Umbilical cord (tissue), 2 donors: Measurements from ENCODE around the gene ANKH. TPM values are rescaled to one million over a fixed set of nuclear protein-coding genes. Genes with fewer than 3 reads are reported as not detected.
A peak's percentile ranks its signal among the peaks of the same experiment; 100 is the strongest.

ENCODE experiments used
- DNase-seq: peaks from one replicate; pipeline ENCODE4 v3.0.0-alpha.2; 2015; ENCODE audit warnings: low spot score
- total RNA-seq: library from RNA; depleted of rRNA; stranded (reverse); fragments of >200 nt; gene quantifications from one replicate; pipeline ENCODE4 v1.2.3, GENCODE V29; 2014; ENCODE audit warnings: low replicate concordance; ENCODE audit not compliant: insufficient read depth

Gene ANKH
- total RNA-seq, 1 donor from 2014 or later: 27.0 TPM

DNA sequence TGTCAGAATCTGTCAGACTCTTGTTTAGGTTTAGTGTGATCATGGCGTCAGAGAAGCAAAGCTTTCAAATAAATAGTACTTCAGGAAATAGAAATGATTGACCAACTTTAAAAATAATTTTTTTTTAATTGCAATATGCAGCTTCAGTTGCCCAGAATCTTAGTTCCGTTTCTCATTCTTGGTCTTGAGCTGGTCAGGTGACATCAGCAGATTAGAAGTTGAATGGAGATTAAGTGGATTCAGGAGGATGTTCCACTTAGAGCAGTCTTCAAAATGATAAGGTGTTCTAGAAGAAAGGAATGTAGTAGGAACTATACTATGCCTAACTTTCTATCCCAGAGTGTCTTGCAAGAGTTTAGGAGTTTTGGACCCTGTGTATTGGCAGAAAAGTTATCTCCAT is 176.4 kb downstream of the ANKH start:
- DNase-seq: no peak

GRCh38 chr5:14693070-14693469 is 178.5 kb downstream of the ANKH start:
- no peak for DNase-seq

DNA sequence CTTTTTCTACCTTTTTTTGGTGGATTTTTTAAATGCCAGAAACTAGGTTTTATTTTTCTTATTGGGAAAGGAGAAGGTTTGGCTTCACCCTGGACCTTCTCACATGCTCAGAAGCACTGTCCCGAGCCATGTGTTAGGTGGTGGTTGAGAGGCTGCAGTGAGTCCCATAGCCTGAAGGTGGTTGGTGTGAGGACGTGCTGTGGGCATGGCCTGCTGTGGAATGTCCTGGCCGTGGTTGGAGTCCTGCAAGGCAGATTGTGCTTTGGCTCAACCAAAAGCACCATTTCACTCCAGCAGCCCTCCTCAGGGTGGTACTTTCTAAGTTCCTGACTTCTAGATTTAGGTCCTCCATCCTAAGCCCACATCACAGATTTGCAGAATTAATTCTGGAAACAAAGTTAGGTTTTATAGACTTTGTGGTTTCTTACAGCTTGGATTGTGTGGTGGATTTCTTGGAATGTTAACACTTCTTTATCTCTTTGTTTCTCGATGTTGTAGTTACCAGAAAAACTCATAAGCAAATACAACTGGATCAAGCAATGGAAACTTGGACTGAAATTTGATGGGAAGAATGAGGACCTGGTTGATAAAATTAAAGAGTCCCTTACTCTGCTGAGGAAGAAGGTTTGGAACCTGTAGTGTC is 184.4 kb downstream of the ANKH start:
- DNase-seq: no peak

GRCh38 chr5:14686517-14686916 is 185.1 kb downstream of the ANKH start:
- no peak for DNase-seq

- DNase-seq: peak; percentile 64
Observed at GRCh38 chr5:14685757-14686156, 185.8 kb downstream of the ANKH start.

GRCh38 chr5:14684757-14685156 is 186.8 kb downstream of the ANKH start:
- DNase-seq: no peak

GRCh38 chr5:14683906-14684455 is 187.6 kb downstream of the ANKH start:
- DNase-seq: no peak

GRCh38 chr5:14681236-14681752 is 190.3 kb downstream of the ANKH start:
- no peak for DNase-seq

DNA sequence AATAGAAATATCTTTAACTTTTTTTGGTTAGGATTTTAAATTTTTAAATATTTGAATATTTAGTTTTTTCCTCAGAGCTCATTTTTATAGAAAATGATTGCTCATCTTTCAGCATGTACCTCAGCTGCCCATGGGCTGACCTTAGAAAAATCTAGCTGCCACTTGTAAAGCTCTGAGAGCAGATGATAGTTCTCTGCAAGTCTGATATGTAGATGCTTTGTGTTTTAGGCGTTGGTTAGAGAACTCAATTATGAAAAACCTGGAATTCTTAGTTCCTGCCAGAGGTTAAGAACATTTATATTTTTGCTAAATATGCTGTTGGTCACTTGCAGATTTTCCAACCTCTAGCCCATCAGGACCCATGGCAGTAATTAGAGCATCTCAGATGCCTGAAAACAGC is 192.0 kb downstream of the ANKH start:
- no peak for DNase-seq

- no peak for DNase-seq
Observed at GRCh38 chr5:14678773-14679334, 192.7 kb downstream of the ANKH start.

- no peak for DNase-seq
Observed at GRCh38 chr5:14676320-14676719, 195.3 kb downstream of the ANKH start.

- DNase-seq: peak; percentile 23
Observed at GRCh38 chr5:14675865-14676300, 195.7 kb downstream of the ANKH start.

DNA sequence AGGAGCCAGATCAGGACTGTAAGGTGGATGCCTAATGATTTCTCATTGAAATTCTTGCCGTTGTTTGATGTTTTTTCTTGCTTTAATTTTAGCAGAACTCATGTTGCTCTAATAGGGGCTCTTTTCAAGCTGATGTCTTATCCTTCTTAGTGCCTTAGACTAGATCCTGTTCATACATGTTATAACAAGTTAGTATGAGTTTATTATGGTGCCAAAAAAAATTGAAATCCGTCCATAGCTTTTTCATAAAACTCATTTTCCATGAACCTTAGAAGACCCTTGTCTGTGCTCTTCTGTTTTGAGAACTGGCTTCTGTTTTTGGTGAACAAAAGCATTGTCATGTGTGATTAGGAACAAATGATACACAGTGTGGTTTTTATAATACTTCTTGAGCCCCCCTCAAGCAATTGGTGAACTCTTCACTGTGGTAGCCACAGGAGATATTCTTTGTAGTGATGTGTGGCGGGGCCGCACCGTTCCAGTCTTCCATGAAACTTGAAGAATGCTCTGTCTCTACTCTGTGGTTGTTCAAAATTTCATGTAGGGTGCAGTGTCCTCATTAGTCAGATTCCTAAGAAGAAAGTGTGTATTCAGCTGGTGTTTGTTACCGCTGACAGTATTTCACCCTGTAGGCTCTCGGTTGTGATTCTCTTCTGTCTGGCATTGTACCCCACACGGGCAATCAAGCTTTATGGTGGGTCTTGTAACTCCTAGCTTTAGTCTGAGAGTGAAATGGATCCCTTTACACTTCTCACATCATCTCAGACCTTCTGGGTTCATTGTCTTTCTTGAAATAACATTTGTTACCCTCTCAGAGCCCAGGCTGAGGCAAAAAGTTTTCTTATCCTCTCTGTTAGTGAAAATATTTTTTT is 196.4 kb downstream of the ANKH start:
- no peak for DNase-seq

GRCh38 chr5:14673443-14673842 is 198.1 kb downstream of the ANKH start:
- DNase-seq: no peak

- DNase-seq: no peak
Observed at GRCh38 chr5:14672484-14673394, 198.8 kb downstream of the ANKH start.

GRCh38 chr5:14672082-14672481 is 199.5 kb downstream of the ANKH start:
- peak; percentile 9 for DNase-seq

DNA sequence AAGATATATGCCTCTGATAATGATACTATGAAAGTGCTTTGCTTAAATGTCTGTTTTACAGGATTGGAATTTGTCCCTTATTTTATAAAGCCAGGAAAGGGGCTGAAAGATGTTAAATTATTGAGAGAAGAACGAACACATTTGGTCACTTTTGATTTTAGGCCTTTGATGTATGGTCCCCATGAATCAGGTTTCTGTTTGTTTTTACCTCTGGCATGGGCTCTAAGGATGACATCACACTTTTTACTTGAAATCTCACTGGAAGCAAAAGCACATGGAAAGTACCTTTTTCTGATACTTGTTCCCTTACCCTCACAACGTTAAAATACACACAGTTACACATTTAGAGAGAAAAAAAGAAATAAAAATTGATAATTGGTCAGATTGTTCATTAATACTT is 200.2 kb downstream of the ANKH start:
- no peak for DNase-seq

DNA sequence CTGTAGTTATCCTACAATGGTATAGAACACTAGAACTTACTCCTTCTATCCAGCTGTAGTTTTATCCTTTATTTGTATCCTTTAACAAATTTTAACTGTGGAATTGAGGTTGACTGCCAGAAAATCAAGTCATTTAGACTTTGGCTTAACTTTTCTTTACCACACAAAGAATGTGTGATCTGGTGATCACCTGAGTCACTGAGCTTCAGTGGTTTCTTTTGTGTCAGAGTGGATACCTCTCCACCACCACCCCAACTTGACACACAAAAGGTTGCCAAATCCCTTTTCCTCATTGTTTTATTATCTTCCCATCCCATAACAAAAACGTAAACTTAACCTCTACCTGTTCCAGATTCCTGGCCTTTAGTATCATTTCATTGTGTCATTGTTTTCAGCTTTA is 201.6 kb downstream of the ANKH start:
- no peak for DNase-seq

GRCh38 chr5:14669415-14669814 is 202.2 kb downstream of the ANKH start:
- DNase-seq: no peak

DNA sequence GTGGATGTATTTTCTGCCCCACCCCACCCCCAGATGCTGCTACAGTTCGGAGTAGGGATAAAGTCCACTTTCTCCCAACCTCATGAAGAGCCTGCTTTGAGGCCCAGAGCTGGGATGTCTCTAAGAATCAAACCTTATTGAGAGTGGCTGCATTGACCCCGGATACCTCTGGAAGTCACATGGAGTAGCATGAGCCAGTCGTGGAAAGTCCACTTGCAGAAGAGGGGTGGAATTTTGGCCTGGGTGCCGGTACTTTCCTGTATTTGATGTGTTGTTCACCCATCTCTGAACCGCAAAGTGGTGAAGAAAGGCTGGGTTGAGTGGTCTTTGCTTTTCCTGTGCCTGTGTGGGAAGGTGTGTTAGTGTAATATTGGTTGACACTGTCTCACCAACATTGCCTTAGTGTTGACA is 203.4 kb downstream of the ANKH start:
- no peak for DNase-seq

DNA sequence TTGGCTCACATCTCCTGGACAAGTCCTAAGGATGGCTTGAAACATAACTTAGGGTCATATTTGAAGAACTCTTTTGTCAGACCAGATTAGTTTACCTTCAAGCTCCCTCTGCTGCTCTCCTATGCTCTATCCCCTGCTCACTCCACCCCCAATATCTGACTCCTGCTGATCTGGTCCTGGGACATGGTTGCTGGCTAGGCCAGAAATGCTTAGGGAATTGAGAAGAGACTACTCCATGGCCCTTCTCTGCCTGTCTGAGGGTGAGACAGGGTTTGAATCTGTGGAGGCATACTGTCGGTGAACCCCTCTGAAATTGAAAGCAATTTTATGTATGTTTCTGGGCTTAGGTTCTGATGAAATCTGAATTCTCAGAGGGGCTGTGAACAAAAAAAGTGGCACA is 203.8 kb downstream of the ANKH start:
- no peak for DNase-seq
